GM12874 (cell line): ENCODE data around the gene PPP1R16B.

Source experiments
- CTCF ChIP-seq: IDR thresholded peaks from 2 replicates; pipeline ENCODE4 v1.5.1; 2011; ENCODE audit warnings: low read depth, mild to moderate bottlenecking, control low read depth, low read length, moderate library complexity; ENCODE audit not compliant: insufficient read depth

The PPP1R16B gene

GRCh38 chr20:38798266-38798665 is 7.2 kb upstream of the PPP1R16B start:
- no peak for TF ChIP-seq CTCF

- no peak for TF ChIP-seq CTCF
Measured at GRCh38 chr20:38799203-38799602, 6.3 kb upstream of the PPP1R16B start.

GRCh38 chr20:38800882-38801281 is 4.6 kb upstream of the PPP1R16B start:
- TF ChIP-seq CTCF, result no peak

- TF ChIP-seq CTCF, result no peak
Measured at GRCh38 chr20:38804221-38804620, 1.3 kb upstream of the PPP1R16B start.

- TF ChIP-seq CTCF, result no peak
Measured at GRCh38 chr20:38804682-38805501, 605 bp upstream of the PPP1R16B start.

GRCh38 chr20:38805958-38806854 is 709 bp downstream of the PPP1R16B start:
- peak; percentile 45 for TF ChIP-seq CTCF
